CD4-positive, alpha-beta T cell (primary cell): Measurements from ENCODE around the gene MAGI3. TPM values are rescaled to one million over a fixed set of nuclear protein-coding genes. Genes with fewer than 3 reads are reported as not detected.
A peak's percentile ranks its signal among the peaks of the same experiment; 100 is the strongest.

ENCODE experiments used
- ATAC-seq: fragments of 200-7000 bp; cut with Tn5 transposase; one replicate; pipeline ENCODE4 v1.10.0; 2022; ENCODE audit warnings: mild to moderate bottlenecking; ENCODE audit not compliant: poor library complexity
- CTCF ChIA-PET: fragments of 350-600 bp; sonication (Branson Sonifier 250); formaldehyde crosslinking; loops from one replicate; lab custom pipeline; 2021; ENCODE audit warnings: antibody characterized with exemption, inconsistent platforms; lab: Charles Lee
- POLR2A ChIA-PET: fragments of 350-600 bp; sonication (Branson Sonifier 250); formaldehyde crosslinking; loops from one replicate; lab custom pipeline; 2021; ENCODE audit warnings: antibody characterized with exemption, inconsistent platforms; lab: Charles Lee
- DNase-seq, 14 experiments: peaks; one replicate each; pipeline ENCODE4 v3.0.0-alpha.2; 2013 to 2020; ENCODE audit warnings: mixed read lengths in 2 of 14
- H3K27ac ChIP-seq, 2 donors: one replicate each; pipeline versions ENCODE4 v1.5.1 to v1.7.0; 2013; ENCODE audit warnings: low read length in 2 of 2, low read depth in 1 of 2, mild to moderate bottlenecking in 1 of 2
- H3K27me3 ChIP-seq, 2 experiments: 1 replicate in 1 of 2; 2 replicates in 1 of 2; pipeline versions ENCODE4 v1.6.1 to v1.7.0; 2013; ENCODE audit warnings: low read length in 2 of 2, control low read depth in 1 of 2, mild to moderate bottlenecking in 1 of 2, moderate library complexity in 1 of 2; ENCODE audit not compliant: insufficient read depth in 2 of 2, control insufficient read depth in 1 of 2
- H3K36me3 ChIP-seq: one replicate; pipeline ENCODE4 v1.6.1; 2013; ENCODE audit warnings: low read length, control low read depth; ENCODE audit not compliant: insufficient read depth
- H3K4me1 ChIP-seq: one replicate; pipeline ENCODE4 v1.6.1; 2013; ENCODE audit warnings: low read length, control low read depth; ENCODE audit not compliant: insufficient read depth
- H3K4me3 ChIP-seq: one replicate; pipeline ENCODE4 v1.5.1; 2013; ENCODE audit warnings: mild to moderate bottlenecking, low read length, moderate library complexity
- H3K9me3 ChIP-seq, 2 experiments: 1 replicate in 1 of 2; 2 replicates in 1 of 2; pipeline versions ENCODE4 v1.6.1 to v1.7.0; 2013; ENCODE audit warnings: low read length in 2 of 2, mild to moderate bottlenecking in 2 of 2, control low read depth in 1 of 2, moderate library complexity in 1 of 2; ENCODE audit not compliant: control insufficient read depth in 1 of 2, insufficient read depth in 1 of 2
- H3K27ac Mint-ChIP-seq: one replicate; pipeline ENCODE4 v1.8.0; 2020; ENCODE audit warnings: mixed read lengths
- H3K27me3 Mint-ChIP-seq: one replicate; pipeline ENCODE4 v1.8.0; 2021; ENCODE audit warnings: mixed read lengths
- H3K36me3 Mint-ChIP-seq: one replicate; pipeline ENCODE4 v1.8.0; 2021; ENCODE audit warnings: low read depth, mixed read lengths
- H3K4me1 Mint-ChIP-seq: one replicate; pipeline ENCODE4 v1.8.0; 2021; ENCODE audit warnings: low read depth, mixed read lengths
- H3K4me3 Mint-ChIP-seq: one replicate; pipeline ENCODE4 v1.8.0; 2020; ENCODE audit warnings: mild to moderate bottlenecking, mixed read lengths
- H3K9me3 Mint-ChIP-seq: one replicate; pipeline ENCODE4 v1.8.0; 2020; ENCODE audit warnings: mixed read lengths
- intact Hi-C, 2 experiments: fragments of 100-400 bp; cut with DNase I in 1 of 2; cut with micrococcal nuclease in 1 of 2; formaldehyde crosslinking; loops; one replicate each; pipeline versions ENCODE4 v1.15.1 to v1.9.0; 2023 to 2025; cut with DNase I, micrococcal nuclease
- total RNA-seq, 174 experiments: library from RNA in 2 of 174; stranded (reverse) in 2 of 174; gene quantifications; one replicate each; pipeline ENCODE4 v1.2.3 and lab custom pipeline; 2021 to 2026
- TF ChIP-seq, protein P1 (sequence below): fragments of 200-600 bp; IDR thresholded peaks from one replicate; pipeline ENCODE4 v1.8.0; 2022; ENCODE audit warnings: antibody characterized with exemption, mild to moderate bottlenecking

The MAGI3 gene
- total RNA-seq, 2 experiments from 2014 or later: 6.7 to 8.7 TPM

DNA sequence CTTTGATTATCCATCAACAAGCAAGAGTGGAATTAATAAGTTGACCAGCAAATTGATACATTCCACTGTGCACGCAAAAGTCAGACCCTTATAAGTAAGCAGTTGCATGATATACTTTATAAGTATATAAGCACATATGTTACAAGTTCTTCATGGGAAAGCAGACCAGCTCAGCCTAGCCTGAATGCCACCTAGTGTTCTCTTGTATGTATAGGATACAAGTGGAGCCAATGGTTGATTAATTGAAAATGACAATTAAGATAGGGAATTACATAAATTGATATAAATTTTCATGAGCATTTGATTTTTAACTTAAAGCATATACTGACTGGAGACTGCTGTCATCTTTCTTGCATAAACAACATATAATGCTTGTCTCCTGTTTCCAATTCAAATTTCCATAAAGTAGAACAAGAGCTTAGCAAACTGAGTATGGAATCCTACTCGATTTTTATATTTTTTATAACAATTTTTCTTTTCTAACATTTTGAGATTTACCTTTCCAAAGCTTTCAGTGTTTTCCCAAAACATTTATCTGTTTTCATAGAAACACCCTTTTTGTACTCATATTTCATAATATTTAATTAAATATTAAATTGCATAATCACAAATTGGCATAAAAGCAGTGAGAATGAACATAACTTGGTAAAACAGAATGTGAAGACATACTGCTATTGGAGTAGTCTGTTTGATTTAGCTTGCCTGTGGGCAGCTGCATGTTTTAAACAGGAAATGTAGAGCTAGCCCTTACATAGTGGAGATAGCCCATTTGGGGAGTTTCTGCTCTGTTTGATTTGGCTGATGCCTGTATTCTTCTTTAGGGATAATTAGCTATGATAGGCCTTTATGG, 62.8 kb downstream of the MAGI3 start:
- H3K27ac Mint-ChIP-seq: no peak overlapping the region
- peaks cover 5% of the 10 kb centered on the region for H3K36me3 Mint-ChIP-seq
- peak in 5 of 14 experiments; percentile 0 to 47 (median 21) for DNase-seq
- ChIA-PET POLR2A (interaction anchor here (0.8 to 1.2 kb wide), 2 partner anchors 63 to 310 kb away, joined by 3 to 4 read pairs; partner anchors contain the start of gene MAGI3), CTCF (interaction anchor here (0.6 to 1.5 kb wide), 3 partner anchors 9 to 576 kb away, joined by 3 to 5 read pairs (median 3); no protein-coding TSS in a partner anchor)
- no peaks in the 10 kb centered on the region for H3K27me3 ChIP-seq
- H3K4me1 ChIP-seq: no peaks in the 10 kb centered on the region
- peak; percentile 59 for ATAC-seq
- TF ChIP-seq, protein P1, sequence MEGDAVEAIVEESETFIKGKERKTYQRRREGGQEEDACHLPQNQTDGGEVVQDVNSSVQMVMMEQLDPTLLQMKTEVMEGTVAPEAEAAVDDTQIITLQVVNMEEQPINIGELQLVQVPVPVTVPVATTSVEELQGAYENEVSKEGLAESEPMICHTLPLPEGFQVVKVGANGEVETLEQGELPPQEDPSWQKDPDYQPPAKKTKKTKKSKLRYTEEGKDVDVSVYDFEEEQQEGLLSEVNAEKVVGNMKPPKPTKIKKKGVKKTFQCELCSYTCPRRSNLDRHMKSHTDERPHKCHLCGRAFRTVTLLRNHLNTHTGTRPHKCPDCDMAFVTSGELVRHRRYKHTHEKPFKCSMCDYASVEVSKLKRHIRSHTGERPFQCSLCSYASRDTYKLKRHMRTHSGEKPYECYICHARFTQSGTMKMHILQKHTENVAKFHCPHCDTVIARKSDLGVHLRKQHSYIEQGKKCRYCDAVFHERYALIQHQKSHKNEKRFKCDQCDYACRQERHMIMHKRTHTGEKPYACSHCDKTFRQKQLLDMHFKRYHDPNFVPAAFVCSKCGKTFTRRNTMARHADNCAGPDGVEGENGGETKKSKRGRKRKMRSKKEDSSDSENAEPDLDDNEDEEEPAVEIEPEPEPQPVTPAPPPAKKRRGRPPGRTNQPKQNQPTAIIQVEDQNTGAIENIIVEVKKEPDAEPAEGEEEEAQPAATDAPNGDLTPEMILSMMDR: peak; percentile 65
- intact Hi-C loops: loop anchor here (1.0 to 2.0 kb wide), 3 partner anchors 312 to 736 kb away; no protein-coding TSS in a partner anchor
- H3K27ac ChIP-seq: no peak overlapping the region
- no peaks in the 10 kb centered on the region for H3K9me3 ChIP-seq
- H3K27me3 Mint-ChIP-seq: no peaks in the 10 kb centered on the region
- H3K4me3 Mint-ChIP-seq: no peak overlapping the region
- H3K4me1 Mint-ChIP-seq: no peaks in the 10 kb centered on the region
- no peaks in the 10 kb centered on the region for H3K9me3 Mint-ChIP-seq
- H3K4me3 ChIP-seq: no peak overlapping the region
- no peaks in the 10 kb centered on the region for H3K36me3 ChIP-seq

DNA sequence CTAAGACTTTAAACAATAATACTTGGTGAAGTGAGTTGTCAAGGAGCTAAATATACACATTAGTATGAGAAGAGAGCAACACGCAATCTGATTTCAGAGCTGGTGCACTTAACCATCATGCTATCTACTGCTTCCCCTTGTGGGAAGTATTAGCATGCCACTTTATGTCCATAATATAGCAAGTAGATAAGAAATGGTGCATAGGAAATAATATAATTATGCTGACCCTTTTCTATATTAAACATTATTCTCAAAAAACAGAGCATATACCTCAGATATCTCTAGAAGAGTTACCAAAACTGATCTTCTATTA, 63.4 kb downstream of the MAGI3 start:
- no peaks in the 10 kb centered on the region for H3K9me3 Mint-ChIP-seq
- no peak overlapping the region for H3K4me3 Mint-ChIP-seq
- ChIA-PET POLR2A (interaction anchor here (0.8 to 1.2 kb wide), 2 partner anchors 64 to 311 kb away, joined by 3 to 4 read pairs; partner anchors contain the start of gene MAGI3), CTCF (interaction anchor here (1.2 to 1.5 kb wide), 2 partner anchors 9 to 314 kb away, joined by 3 to 5 read pairs; no protein-coding TSS in a partner anchor)
- no peak overlapping the region for H3K27ac Mint-ChIP-seq
- peaks cover 8% of the 10 kb centered on the region for H3K36me3 Mint-ChIP-seq
- H3K4me3 ChIP-seq: no peak overlapping the region
- ATAC-seq: no peak
- H3K36me3 ChIP-seq: no peaks in the 10 kb centered on the region
- H3K27me3 ChIP-seq: no peaks in the 10 kb centered on the region
- H3K9me3 ChIP-seq: no peaks in the 10 kb centered on the region
- intact Hi-C loops: loop anchor here (1.0 to 2.0 kb wide), 3 partner anchors 313 to 737 kb away; no protein-coding TSS in a partner anchor
- no peaks in the 10 kb centered on the region for H3K4me1 ChIP-seq
- TF ChIP-seq, protein P1: no peak
- DNase-seq: no peak
- no peak overlapping the region for H3K27ac ChIP-seq
- H3K27me3 Mint-ChIP-seq: no peaks in the 10 kb centered on the region
- H3K4me1 Mint-ChIP-seq: no peaks in the 10 kb centered on the region

DNA sequence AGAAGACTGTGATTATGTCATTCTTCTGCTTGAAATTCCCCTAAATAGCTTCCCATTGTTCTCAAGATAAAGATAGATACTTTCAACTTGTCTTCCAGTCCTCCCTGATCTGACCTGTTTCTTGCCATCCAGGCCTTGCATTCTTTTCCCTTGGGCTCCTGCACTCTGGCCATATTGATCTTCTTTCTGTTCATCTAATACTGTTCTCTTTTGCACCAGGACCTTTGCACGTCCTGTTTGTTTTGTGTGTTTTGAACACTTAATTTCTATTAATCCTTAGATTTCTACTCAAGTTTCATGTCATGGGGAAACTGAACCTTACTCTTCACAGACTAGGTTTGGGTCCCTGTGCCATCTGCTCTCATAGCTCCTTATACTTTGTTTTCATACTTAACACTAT, 65.1 kb downstream of the MAGI3 start:
- H3K36me3 Mint-ChIP-seq: peaks cover 19% of the 10 kb centered on the region
- no peak overlapping the region for H3K4me3 Mint-ChIP-seq
- ChIA-PET POLR2A (no interaction called here), CTCF (no interaction called here)
- H3K27me3 Mint-ChIP-seq: no peaks in the 10 kb centered on the region
- Histone ChIP-seq H3K4me1 (no peaks in the 10 kb centered on the region), H3K4me3 (no peak overlapping the region), H3K9me3 (no peaks in the 10 kb centered on the region), H3K27me3 (no peaks in the 10 kb centered on the region), H3K27ac (no peak overlapping the region), H3K36me3 (no peaks in the 10 kb centered on the region)
- TF ChIP-seq, protein P1: no peak
- intact Hi-C loops: no loop called here
- ATAC-seq (no peak), DNase-seq (no peak)
- H3K4me1 Mint-ChIP-seq: no peaks in the 10 kb centered on the region
- H3K27ac Mint-ChIP-seq: no peak overlapping the region
- H3K9me3 Mint-ChIP-seq: no peaks in the 10 kb centered on the region
